ENCODE results near the gene WDR1.

Gene WDR1

DNA sequence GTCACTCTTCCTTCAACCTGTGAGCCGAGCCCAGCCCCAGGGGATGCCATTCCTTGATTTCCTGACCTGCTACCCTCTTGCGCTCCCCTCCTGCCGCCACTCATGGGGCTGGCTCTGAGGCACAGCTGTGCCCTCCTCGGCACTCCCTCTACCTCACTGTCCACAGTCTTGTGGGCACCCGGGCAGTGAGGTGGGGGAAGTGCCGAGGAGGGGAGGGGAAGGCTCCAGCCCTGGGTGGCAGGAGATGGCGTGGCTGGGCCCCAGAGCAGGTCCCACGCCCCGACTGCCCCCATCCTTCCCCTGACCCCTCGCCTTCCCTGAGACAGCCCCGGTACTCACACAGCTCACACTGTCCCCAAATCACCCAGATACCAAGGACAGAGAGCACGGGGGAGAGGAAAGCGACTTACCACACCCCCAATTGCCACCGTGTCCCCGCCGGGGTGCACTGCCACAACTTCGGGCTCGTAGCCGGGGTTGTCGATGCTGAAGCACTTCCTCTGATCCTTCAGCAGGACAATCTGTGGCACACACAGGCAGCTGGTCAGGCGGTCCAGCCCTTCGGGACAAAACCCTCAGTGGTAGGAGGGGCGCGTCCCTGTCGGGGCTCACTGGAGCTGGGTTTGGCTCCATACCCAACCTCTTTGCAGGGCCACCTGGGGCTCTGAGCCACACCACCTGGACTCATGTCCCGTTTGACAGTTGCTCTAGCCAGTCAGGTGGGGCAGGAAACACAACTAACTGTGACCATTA lies 37.9 kb downstream of the WDR1 start:
- Histone ChIP-seq H3K9me3 (ENCODE audit: control insufficient read depth in 2 of 2, low read length in 2 of 2) (no peaks in the 10 kb centered on the region), H3K36me3 (ENCODE audit: control insufficient read depth in 2 of 2, insufficient read depth in 2 of 2, low read length in 2 of 2) (peaks cover 98 to 99% of the 10 kb centered on the region in 2 donors), H3K4me1 (ENCODE audit: control insufficient read depth in 2 of 2, insufficient read depth in 2 of 2, low read length in 2 of 2) (no peaks in the 10 kb centered on the region), H3K4me3 (ENCODE audit: low read length in 2 of 2) (no peak overlapping the region), H3K9ac (ENCODE audit: low read depth in 1 of 2, low read length in 2 of 2) (no peak overlapping the region), H3K27me3 (ENCODE audit: control insufficient read depth in 2 of 2, insufficient read depth in 2 of 2, low read length in 2 of 2) (no peaks in the 10 kb centered on the region), H3K27ac (ENCODE audit: low read depth in 2 of 2, low read length in 2 of 2) (no peak overlapping the region)

DNA sequence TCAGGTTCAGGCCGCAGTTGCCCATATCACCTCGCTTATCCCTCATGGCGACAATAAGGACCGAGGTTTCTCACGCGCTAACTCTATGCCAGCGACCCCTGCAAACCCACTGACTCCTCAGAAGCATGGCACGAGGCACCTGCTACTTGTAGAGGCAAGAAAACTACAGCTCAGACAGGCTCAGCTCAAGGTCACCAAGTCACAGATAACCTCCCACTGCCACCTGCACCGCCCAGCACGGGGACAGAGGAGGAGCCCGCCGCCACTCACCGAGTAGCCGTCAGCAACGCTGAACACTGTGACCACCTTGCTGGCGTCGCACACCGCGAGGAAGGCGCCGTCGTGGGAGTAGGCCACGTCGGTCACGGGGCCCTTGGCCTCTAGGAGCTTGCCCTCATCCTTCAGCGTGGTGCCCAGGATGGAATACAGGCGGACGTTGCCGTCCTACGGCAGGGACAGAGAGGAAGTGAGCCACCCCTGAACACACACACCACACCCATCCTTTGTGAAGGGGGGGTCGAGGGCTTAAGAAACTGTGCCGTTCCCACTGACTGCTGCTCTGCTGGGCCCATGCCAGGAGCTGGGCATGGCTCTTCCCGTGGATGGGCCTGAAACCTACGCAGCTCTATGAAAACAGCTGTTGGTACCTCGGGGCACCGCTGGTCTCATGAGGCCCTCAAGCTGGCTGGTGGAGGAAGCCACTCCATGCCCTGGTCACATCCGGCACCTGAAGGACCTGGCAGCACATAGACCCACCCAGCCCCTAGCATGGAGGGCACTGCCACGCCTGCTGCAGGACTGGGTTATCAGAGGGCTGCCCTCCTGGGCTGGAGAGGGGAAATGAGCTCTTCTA lies 38.9 kb downstream of the WDR1 start:
- Histone ChIP-seq H3K4me1 (ENCODE audit: control insufficient read depth in 2 of 2, insufficient read depth in 2 of 2, low read length in 2 of 2) (no peaks in the 10 kb centered on the region), H3K4me3 (ENCODE audit: low read length in 2 of 2) (no peak overlapping the region), H3K9ac (ENCODE audit: low read depth in 1 of 2, low read length in 2 of 2) (no peak overlapping the region), H3K27me3 (ENCODE audit: control insufficient read depth in 2 of 2, insufficient read depth in 2 of 2, low read length in 2 of 2) (no peaks in the 10 kb centered on the region), H3K9me3 (ENCODE audit: control insufficient read depth in 2 of 2, low read length in 2 of 2) (no peaks in the 10 kb centered on the region), H3K36me3 (ENCODE audit: control insufficient read depth in 2 of 2, insufficient read depth in 2 of 2, low read length in 2 of 2) (peaks cover 92 to 93% of the 10 kb centered on the region in 2 donors), H3K27ac (ENCODE audit: low read depth in 2 of 2, low read length in 2 of 2) (no peak overlapping the region)

- no peaks in the 10 kb centered on the region for H3K27me3 ChIP-seq (ENCODE audit: control insufficient read depth in 2 of 2, insufficient read depth in 2 of 2, low read length in 2 of 2)
- no peaks in the 10 kb centered on the region for H3K9me3 ChIP-seq (ENCODE audit: control insufficient read depth in 2 of 2, low read length in 2 of 2)
- H3K27ac ChIP-seq (ENCODE audit: low read depth in 2 of 2, low read length in 2 of 2) = no peak overlapping the region
- no peak overlapping the region for H3K4me3 ChIP-seq (ENCODE audit: low read length in 2 of 2)
- H3K36me3 ChIP-seq (ENCODE audit: control insufficient read depth in 2 of 2, insufficient read depth in 2 of 2, low read length in 2 of 2) = peaks cover 86 to 90% of the 10 kb centered on the region in 2 donors
- no peak overlapping the region for H3K9ac ChIP-seq (ENCODE audit: low read depth in 1 of 2, low read length in 2 of 2)
- H3K4me1 ChIP-seq (ENCODE audit: control insufficient read depth in 2 of 2, insufficient read depth in 2 of 2, low read length in 2 of 2) = no peaks in the 10 kb centered on the region
These were observed 39.5 kb downstream of the WDR1 start for GRCh38 chr4:10077076-10077475.

- no peaks in the 10 kb centered on the region for H3K9me3 ChIP-seq (ENCODE audit: control insufficient read depth in 2 of 2, low read length in 2 of 2)
- no peak overlapping the region for H3K4me3 ChIP-seq (ENCODE audit: low read length in 2 of 2)
- no peak overlapping the region for H3K9ac ChIP-seq (ENCODE audit: low read depth in 1 of 2, low read length in 2 of 2)
- no peak overlapping the region for H3K27ac ChIP-seq (ENCODE audit: low read depth in 2 of 2, low read length in 2 of 2)
- peaks cover 76 to 81% of the 10 kb centered on the region in 2 donors for H3K36me3 ChIP-seq (ENCODE audit: control insufficient read depth in 2 of 2, insufficient read depth in 2 of 2, low read length in 2 of 2)
- no peaks in the 10 kb centered on the region for H3K4me1 ChIP-seq (ENCODE audit: control insufficient read depth in 2 of 2, insufficient read depth in 2 of 2, low read length in 2 of 2)
- H3K27me3 ChIP-seq (ENCODE audit: control insufficient read depth in 2 of 2, insufficient read depth in 2 of 2, low read length in 2 of 2) = no peaks in the 10 kb centered on the region
These were observed 40.6 kb downstream of the WDR1 start for GRCh38 chr4:10075953-10076391.

DNA sequence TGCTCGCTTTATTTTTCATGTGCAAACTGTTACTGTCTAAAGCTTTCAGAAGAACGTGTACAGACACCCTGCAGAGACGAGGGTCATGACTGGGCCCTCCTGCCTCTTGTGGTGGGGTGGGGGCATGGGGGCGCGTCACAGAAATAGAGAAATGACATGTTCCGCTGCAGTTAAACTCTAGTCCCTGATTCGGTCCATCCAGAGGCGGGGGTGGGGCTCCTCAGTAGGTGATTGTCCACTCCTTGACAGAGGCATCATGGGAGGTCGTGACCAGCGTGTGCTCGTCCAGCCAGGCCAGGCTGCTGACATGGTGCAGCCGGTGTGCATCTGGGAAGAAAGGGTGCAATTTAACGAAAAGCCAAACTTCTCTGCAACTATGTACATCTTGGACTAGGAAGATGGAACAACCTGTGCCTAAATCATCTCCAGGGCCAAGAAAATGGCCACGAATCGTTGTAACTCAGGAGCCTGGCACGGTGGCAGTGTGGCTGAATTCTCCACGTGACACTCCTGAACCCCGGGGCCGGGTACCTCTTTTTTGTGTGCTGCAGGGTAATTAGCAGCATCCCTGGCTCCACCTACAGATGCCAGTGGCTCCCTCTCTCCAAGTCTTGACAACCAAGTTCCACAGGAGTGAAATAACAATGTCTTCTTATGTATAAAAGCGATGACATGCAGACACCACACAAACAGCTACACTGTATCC lies 41.3 kb downstream of the WDR1 start:
- no peaks in the 10 kb centered on the region for H3K4me1 ChIP-seq (ENCODE audit: control insufficient read depth in 2 of 2, insufficient read depth in 2 of 2, low read length in 2 of 2)
- H3K36me3 ChIP-seq (ENCODE audit: control insufficient read depth in 2 of 2, insufficient read depth in 2 of 2, low read length in 2 of 2) = peaks cover 70 to 74% of the 10 kb centered on the region in 2 donors
- no peak overlapping the region for H3K9ac ChIP-seq (ENCODE audit: low read depth in 1 of 2, low read length in 2 of 2)
- H3K9me3 ChIP-seq (ENCODE audit: control insufficient read depth in 2 of 2, low read length in 2 of 2) = no peaks in the 10 kb centered on the region
- no peak overlapping the region for H3K27ac ChIP-seq (ENCODE audit: low read depth in 2 of 2, low read length in 2 of 2)
- no peaks in the 10 kb centered on the region for H3K27me3 ChIP-seq (ENCODE audit: control insufficient read depth in 2 of 2, insufficient read depth in 2 of 2, low read length in 2 of 2)
- no peak overlapping the region for H3K4me3 ChIP-seq (ENCODE audit: low read length in 2 of 2)

DNA sequence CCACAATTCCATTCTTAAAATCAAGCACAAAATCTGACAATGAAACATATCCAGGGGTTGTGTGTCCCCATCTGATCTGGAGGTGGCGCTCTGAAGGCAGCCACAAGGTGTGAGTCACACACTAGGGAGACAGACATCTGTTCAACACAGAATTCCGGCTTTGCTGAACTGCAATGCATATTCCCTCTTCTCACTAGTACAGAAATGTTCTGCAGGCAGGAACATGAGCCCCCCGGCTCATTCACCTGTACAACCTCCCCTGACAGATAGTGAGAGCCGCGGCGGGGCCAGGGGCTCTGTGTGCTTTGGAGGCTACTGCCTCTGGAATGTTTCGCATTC lies 41.9 kb downstream of the WDR1 start:
- Histone ChIP-seq H3K4me3 (ENCODE audit: low read length in 2 of 2) (no peak overlapping the region), H3K9ac (ENCODE audit: low read depth in 1 of 2, low read length in 2 of 2) (no peak overlapping the region), H3K27me3 (ENCODE audit: control insufficient read depth in 2 of 2, insufficient read depth in 2 of 2, low read length in 2 of 2) (no peaks in the 10 kb centered on the region), H3K27ac (ENCODE audit: low read depth in 2 of 2, low read length in 2 of 2) (no peak overlapping the region), H3K4me1 (ENCODE audit: control insufficient read depth in 2 of 2, insufficient read depth in 2 of 2, low read length in 2 of 2) (no peaks in the 10 kb centered on the region), H3K9me3 (ENCODE audit: control insufficient read depth in 2 of 2, low read length in 2 of 2) (no peaks in the 10 kb centered on the region), H3K36me3 (ENCODE audit: control insufficient read depth in 2 of 2, insufficient read depth in 2 of 2, low read length in 2 of 2) (peaks cover 64 to 68% of the 10 kb centered on the region in 2 donors)

GRCh38 chr4:10074076-10074766 lies 42.4 kb downstream of the WDR1 start:
- H3K27ac ChIP-seq (ENCODE audit: low read depth in 2 of 2, low read length in 2 of 2) = no peak overlapping the region
- no peaks in the 10 kb centered on the region for H3K4me1 ChIP-seq (ENCODE audit: control insufficient read depth in 2 of 2, insufficient read depth in 2 of 2, low read length in 2 of 2)
- no peaks in the 10 kb centered on the region for H3K27me3 ChIP-seq (ENCODE audit: control insufficient read depth in 2 of 2, insufficient read depth in 2 of 2, low read length in 2 of 2)
- peaks cover 60 to 68% of the 10 kb centered on the region in 2 donors for H3K36me3 ChIP-seq (ENCODE audit: control insufficient read depth in 2 of 2, insufficient read depth in 2 of 2, low read length in 2 of 2)
- H3K4me3 ChIP-seq (ENCODE audit: low read length in 2 of 2) = no peak overlapping the region
- H3K9me3 ChIP-seq (ENCODE audit: control insufficient read depth in 2 of 2, low read length in 2 of 2) = no peaks in the 10 kb centered on the region
- H3K9ac ChIP-seq (ENCODE audit: low read depth in 1 of 2, low read length in 2 of 2) = no peak overlapping the region

- Histone ChIP-seq H3K27me3 (ENCODE audit: control insufficient read depth in 2 of 2, insufficient read depth in 2 of 2, low read length in 2 of 2) (no peaks in the 10 kb centered on the region), H3K9me3 (ENCODE audit: control insufficient read depth in 2 of 2, low read length in 2 of 2) (no peaks in the 10 kb centered on the region), H3K9ac (ENCODE audit: low read depth in 1 of 2, low read length in 2 of 2) (no peak overlapping the region), H3K4me1 (ENCODE audit: control insufficient read depth in 2 of 2, insufficient read depth in 2 of 2, low read length in 2 of 2) (no peaks in the 10 kb centered on the region), H3K4me3 (ENCODE audit: low read length in 2 of 2) (no peak overlapping the region), H3K27ac (ENCODE audit: low read depth in 2 of 2, low read length in 2 of 2) (no peak overlapping the region), H3K36me3 (ENCODE audit: control insufficient read depth in 2 of 2, insufficient read depth in 2 of 2, low read length in 2 of 2) (peaks cover 45 to 59% of the 10 kb centered on the region in 2 donors)
These were observed 44.1 kb downstream of the WDR1 start for GRCh38 chr4:10072420-10073017.

GRCh38 chr4:10069075-10069642 lies 47.4 kb downstream of the WDR1 start:
- H3K27ac ChIP-seq (ENCODE audit: low read depth in 2 of 2, low read length in 2 of 2) = no peak overlapping the region
- H3K27me3 ChIP-seq (ENCODE audit: control insufficient read depth in 2 of 2, insufficient read depth in 2 of 2, low read length in 2 of 2) = no peaks in the 10 kb centered on the region
- H3K36me3 ChIP-seq (ENCODE audit: control insufficient read depth in 2 of 2, insufficient read depth in 2 of 2, low read length in 2 of 2) = peaks cover 21 to 37% of the 10 kb centered on the region in 2 donors

More at GRCh38 chr4:10069075-10069642, 47.4 kb downstream of the WDR1 start:
- H3K4me3 ChIP-seq (ENCODE audit: low read length in 2 of 2) = no peak overlapping the region
- H3K4me1 ChIP-seq (ENCODE audit: control insufficient read depth in 2 of 2, insufficient read depth in 2 of 2, low read length in 2 of 2) = no peaks in the 10 kb centered on the region
- H3K9me3 ChIP-seq (ENCODE audit: control insufficient read depth in 2 of 2, low read length in 2 of 2) = no peaks in the 10 kb centered on the region
- H3K9ac ChIP-seq (ENCODE audit: low read depth in 1 of 2, low read length in 2 of 2) = no peak overlapping the region

Data from mucosa of rectum (tissue), 2 donors.